ENCODE measurements around the gene JMJD6.

DNA sequence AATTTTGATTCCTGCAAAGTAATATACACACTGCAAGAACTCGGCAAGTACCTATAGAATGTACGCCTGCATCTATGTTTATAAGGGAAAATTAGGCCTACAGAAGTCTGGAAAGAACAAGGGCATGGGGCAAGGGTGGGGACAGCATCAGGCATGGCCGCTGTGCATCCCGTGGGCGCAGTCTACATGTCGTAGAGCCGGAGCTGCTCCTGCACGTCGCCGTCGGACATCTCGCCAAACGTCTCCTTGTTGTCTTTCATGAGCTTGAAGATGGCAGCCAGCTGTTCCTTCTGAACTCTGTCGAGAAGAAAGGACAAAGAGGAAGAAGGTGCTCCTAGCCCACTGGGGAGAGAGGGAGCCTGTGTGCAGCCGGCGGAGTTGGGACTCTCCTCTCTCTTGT lies 49.0 kb downstream of the JMJD6 start:
- TF ChIP-seq EP300 (IDR thresholded peaks at IDR 0.05), result no peak
- TF ChIP-seq, protein P1, sequence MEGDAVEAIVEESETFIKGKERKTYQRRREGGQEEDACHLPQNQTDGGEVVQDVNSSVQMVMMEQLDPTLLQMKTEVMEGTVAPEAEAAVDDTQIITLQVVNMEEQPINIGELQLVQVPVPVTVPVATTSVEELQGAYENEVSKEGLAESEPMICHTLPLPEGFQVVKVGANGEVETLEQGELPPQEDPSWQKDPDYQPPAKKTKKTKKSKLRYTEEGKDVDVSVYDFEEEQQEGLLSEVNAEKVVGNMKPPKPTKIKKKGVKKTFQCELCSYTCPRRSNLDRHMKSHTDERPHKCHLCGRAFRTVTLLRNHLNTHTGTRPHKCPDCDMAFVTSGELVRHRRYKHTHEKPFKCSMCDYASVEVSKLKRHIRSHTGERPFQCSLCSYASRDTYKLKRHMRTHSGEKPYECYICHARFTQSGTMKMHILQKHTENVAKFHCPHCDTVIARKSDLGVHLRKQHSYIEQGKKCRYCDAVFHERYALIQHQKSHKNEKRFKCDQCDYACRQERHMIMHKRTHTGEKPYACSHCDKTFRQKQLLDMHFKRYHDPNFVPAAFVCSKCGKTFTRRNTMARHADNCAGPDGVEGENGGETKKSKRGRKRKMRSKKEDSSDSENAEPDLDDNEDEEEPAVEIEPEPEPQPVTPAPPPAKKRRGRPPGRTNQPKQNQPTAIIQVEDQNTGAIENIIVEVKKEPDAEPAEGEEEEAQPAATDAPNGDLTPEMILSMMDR (IDR thresholded peaks at IDR 0.05), result no peak
